GM12892 (cell line): ENCODE results near the gene TAS2R4.

Source experiments
- POLR2A ChIP-seq: IDR thresholded peaks from 2 replicates; pipeline ENCODE4 v1.6.1; 2011; ENCODE audit warnings: low read depth, low read length, control low read depth
- POLR2AphosphoS5 ChIP-seq: IDR thresholded peaks from 2 replicates; pipeline ENCODE4 v1.6.1; 2011; ENCODE audit warnings: low read depth, low read length, control low read depth

DNA sequence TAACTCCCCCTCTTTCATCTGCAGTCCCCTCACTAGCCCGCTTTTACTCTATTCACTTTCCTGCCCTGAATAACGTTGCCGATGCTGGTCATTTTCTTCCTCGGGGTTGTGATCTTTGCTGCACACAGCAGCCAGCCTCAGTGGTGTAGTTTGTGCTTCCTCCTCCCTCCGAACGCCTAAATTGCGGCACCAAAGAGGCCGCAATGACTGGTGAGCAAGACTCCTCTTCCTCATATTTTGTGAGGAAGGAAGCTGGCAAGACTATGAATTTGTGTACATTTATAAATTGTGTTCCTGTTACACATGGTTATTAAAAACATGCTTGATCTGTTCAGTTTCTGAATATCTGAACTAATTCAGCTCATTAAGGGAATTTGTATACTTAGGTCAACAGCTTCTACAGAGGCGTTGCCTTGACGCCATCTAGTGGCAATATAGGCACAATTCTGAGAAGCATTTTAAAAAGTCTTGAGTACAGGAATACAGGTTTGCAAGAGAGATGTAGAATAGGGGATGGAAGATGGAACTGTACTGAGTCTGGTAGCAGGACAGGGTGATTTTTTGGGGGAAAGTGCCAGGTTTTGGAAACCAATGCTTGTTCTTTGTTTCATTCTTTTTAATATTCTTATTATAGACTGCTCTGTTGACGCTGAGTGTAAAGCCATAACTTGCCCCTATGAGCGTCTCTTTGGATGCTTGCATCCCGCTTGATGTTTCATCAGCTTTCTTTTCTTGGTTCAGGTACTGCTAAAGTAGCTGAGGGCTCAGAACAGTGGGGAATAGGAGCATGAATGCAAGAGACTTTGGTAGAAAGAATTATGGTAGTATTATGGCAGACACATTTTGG is 9.5 kb downstream of the TAS2R4 start:
- TF ChIP-seq POLR2AphosphoS5 (no peak), POLR2A (no peak)
